Activated CD8-positive, alpha-beta memory T cell treated with anti-CD3 and anti-CD28 coated beads, Interleukin-2, amount 50 U/mL, for 1 hour (primary cell): Measurements from ENCODE around the gene AVPR2.

Source experiments
- DNase-seq: peaks from one replicate; pipeline ENCODE4 v3.0.0-alpha.2; 2020; ENCODE audit errors: extremely low read depth

Gene AVPR2

GRCh38 chrX:153932220-153932915 lies 27.9 kb downstream of the AVPR2 start:
- no peak for DNase-seq

GRCh38 chrX:153933748-153934147 lies 29.3 kb downstream of the AVPR2 start:
- no peak for DNase-seq

- no peak for DNase-seq
These were observed 29.8 kb downstream of the AVPR2 start for GRCh38 chrX:153934148-153934761.

GRCh38 chrX:153934762-153935325 lies 30.4 kb downstream of the AVPR2 start, which contains the start of gene NAA10:
Gene NAA10, minus strand, starts transcription at chrX:153935037. Its CDS starts 133 bp downstream, at chrX:153934904.
- DNase-seq = no peak

GRCh38 chrX:153935326-153935851 lies 30.9 kb downstream of the AVPR2 start:
- no peak for DNase-seq

- DNase-seq = no peak
These were observed 32.6 kb downstream of the AVPR2 start for GRCh38 chrX:153937056-153937455.

GRCh38 chrX:153938226-153938786 lies 33.8 kb downstream of the AVPR2 start:
- no peak for DNase-seq

- DNase-seq = no peak
These were observed 35.1 kb downstream of the AVPR2 start for GRCh38 chrX:153939573-153939972.

- no peak for DNase-seq
These were observed 37.1 kb downstream of the AVPR2 start for GRCh38 chrX:153941336-153942252.

GRCh38 chrX:153944140-153944799 lies 39.8 kb downstream of the AVPR2 start, which contains the start of gene RENBP:
Gene RENBP, minus strand, starts transcription at chrX:153944643. Its CDS starts 33 bp downstream, at chrX:153944610.
- no peak for DNase-seq

GRCh38 chrX:153944800-153945150 lies 40.3 kb downstream of the AVPR2 start:
- DNase-seq = no peak

- no peak for DNase-seq
These were observed 41.8 kb downstream of the AVPR2 start for GRCh38 chrX:153945956-153946943.

GRCh38 chrX:153947009-153947769 lies 42.7 kb downstream of the AVPR2 start:
- DNase-seq = no peak

- no peak for DNase-seq
These were observed 43.6 kb downstream of the AVPR2 start for GRCh38 chrX:153948002-153948466.

- no peak for DNase-seq
These were observed 44.7 kb downstream of the AVPR2 start for GRCh38 chrX:153948847-153949805.

GRCh38 chrX:153950127-153950526 lies 45.7 kb downstream of the AVPR2 start:
- DNase-seq = no peak

- DNase-seq = no peak
These were observed 47.4 kb downstream of the AVPR2 start for GRCh38 chrX:153951683-153952372.
